Mesenchymal stem cell (in vitro differentiated cells and primary cell): ENCODE results near the gene CLCA1.

Experiments
- DNase-seq: peaks from one replicate; pipeline ENCODE4 v3.0.0-alpha.2; 2013
- H2AFZ ChIP-seq: one replicate; pipeline ENCODE4 v1.6.1; 2013; ENCODE audit warnings: low read depth, mild to moderate bottlenecking, control low read depth, inconsistent platforms, low read length, moderate library complexity
- H2AK5ac ChIP-seq: 2 replicates; pipeline ENCODE4 v1.6.1; 2013; ENCODE audit warnings: low read length, moderate library complexity, mild to moderate bottlenecking, inconsistent platforms; ENCODE audit not compliant: severe bottlenecking
- H2BK120ac ChIP-seq: one replicate; pipeline ENCODE4 v1.6.1; 2013; ENCODE audit warnings: low read depth, mild to moderate bottlenecking, inconsistent platforms, low read length, moderate library complexity
- H2BK12ac ChIP-seq, 2 experiments: one replicate each; pipeline ENCODE4 v1.6.1; 2013; ENCODE audit warnings: inconsistent platforms in 2 of 2, low read length in 2 of 2, mild to moderate bottlenecking in 2 of 2, moderate library complexity in 2 of 2, control low read depth in 1 of 2
- H2BK15ac ChIP-seq: one replicate; pipeline ENCODE4 v1.6.1; 2013; ENCODE audit warnings: mild to moderate bottlenecking, low read depth, inconsistent platforms; ENCODE audit not compliant: poor library complexity, severe bottlenecking
- H2BK5ac ChIP-seq: 2 replicates; pipeline ENCODE4 v1.6.1; 2013; ENCODE audit warnings: low read depth, mild to moderate bottlenecking, low read length, control low read depth, inconsistent platforms; ENCODE audit not compliant: poor library complexity, severe bottlenecking
- H3K14ac ChIP-seq, 2 experiments: one replicate each; pipeline ENCODE4 v1.6.1; 2013; ENCODE audit warnings: inconsistent platforms in 2 of 2, low read length in 2 of 2, control low read depth in 1 of 2, mild to moderate bottlenecking in 1 of 2, moderate library complexity in 1 of 2
- H3K18ac ChIP-seq, 2 experiments: one replicate each; pipeline ENCODE4 v1.6.1; 2013; ENCODE audit warnings: inconsistent platforms in 2 of 2, low read length in 2 of 2, control low read depth in 1 of 2, low read depth in 1 of 2, mild to moderate bottlenecking in 1 of 2
- H3K23ac ChIP-seq, 2 experiments: one replicate each; pipeline ENCODE4 v1.6.1; 2013; ENCODE audit warnings: inconsistent platforms in 2 of 2, low read length in 2 of 2, mild to moderate bottlenecking in 2 of 2, moderate library complexity in 2 of 2, control low read depth in 1 of 2
- H3K27ac ChIP-seq: 2 replicates; pipeline ENCODE4 v1.5.1; 2013; ENCODE audit warnings: mild to moderate bottlenecking, moderate library complexity, low read length, control low read depth, inconsistent platforms; ENCODE audit not compliant: poor library complexity, severe bottlenecking
- H3K27me3 ChIP-seq, 2 experiments: 2 replicates each; pipeline versions ENCODE4 v1.6.1 to v1.7.0; 2013; ENCODE audit warnings: low read length in 2 of 2, mild to moderate bottlenecking in 2 of 2, moderate library complexity in 2 of 2, control low read depth in 1 of 2, inconsistent platforms in 1 of 2; ENCODE audit not compliant: control insufficient read depth in 1 of 2, insufficient read depth in 1 of 2
- H3K36me3 ChIP-seq, 2 experiments: 2 replicates each; pipeline versions ENCODE4 v1.6.1 to v1.7.0; 2013; ENCODE audit warnings: low read length in 2 of 2, control low read depth in 1 of 2, inconsistent platforms in 1 of 2, low read depth in 1 of 2, mild to moderate bottlenecking in 1 of 2; ENCODE audit not compliant: insufficient read depth in 2 of 2, control insufficient read depth in 1 of 2
- H3K4ac ChIP-seq, 2 experiments: one replicate each; pipeline ENCODE4 v1.6.1; 2013; ENCODE audit warnings: inconsistent platforms in 2 of 2, low read length in 2 of 2, mild to moderate bottlenecking in 2 of 2, moderate library complexity in 2 of 2, control low read depth in 1 of 2, low read depth in 1 of 2
- H3K4me1 ChIP-seq: 2 replicates; pipeline ENCODE4 v1.6.1; 2013; ENCODE audit warnings: low read depth, low read length, control low read depth; ENCODE audit not compliant: control insufficient read depth, insufficient read depth
- H3K4me2 ChIP-seq: 2 replicates; pipeline ENCODE4 v1.6.1; 2013; ENCODE audit warnings: low read length, mild to moderate bottlenecking, inconsistent platforms; ENCODE audit not compliant: poor library complexity, severe bottlenecking
- H3K4me3 ChIP-seq, 2 experiments: 2 replicates each; pipeline versions ENCODE4 v1.5.1 to v1.7.0; 2013; ENCODE audit warnings: low read length in 2 of 2, mild to moderate bottlenecking in 2 of 2, control low read depth in 1 of 2, low read depth in 1 of 2; ENCODE audit not compliant: insufficient read depth in 1 of 2
- H3K79me1 ChIP-seq: replicated peaks from 2 replicates; pipeline ENCODE4 v1.6.1; 2013; ENCODE audit warnings: mild to moderate bottlenecking, control low read depth, low read length, inconsistent platforms; ENCODE audit not compliant: poor library complexity, severe bottlenecking
- H3K9ac ChIP-seq: 2 replicates; pipeline ENCODE4 v1.7.0; 2013; ENCODE audit warnings: mild to moderate bottlenecking, low read length, moderate library complexity
- H3K9me3 ChIP-seq: 2 replicates; pipeline ENCODE4 v1.7.0; 2013; ENCODE audit warnings: mild to moderate bottlenecking, low read length; ENCODE audit not compliant: control insufficient read depth
- H4K8ac ChIP-seq: one replicate; pipeline ENCODE4 v1.6.1; 2013; ENCODE audit warnings: inconsistent platforms, mild to moderate bottlenecking, low read length, moderate library complexity
- H4K91ac ChIP-seq: one replicate; pipeline ENCODE4 v1.6.1; 2013; ENCODE audit warnings: mild to moderate bottlenecking, low read length, inconsistent platforms
- WGBS: methylation state at CpG from one replicate; pipeline ENCODE4 v1.1.7; 2013; ENCODE audit warnings: mixed read lengths; 5-methylcytosine and 5-hydroxymethylcytosine counted together

CLCA1 gene

GRCh38 chr1:86449103-86449502, 19.6 kb upstream of the CLCA1 start:
- no peaks in the 10 kb centered on the region for H3K79me1 ChIP-seq
- H3K36me3 ChIP-seq, result peaks cover 0 to 23% of the 10 kb centered on the region in 2 experiments
- H3K4me1 ChIP-seq, result no peaks in the 10 kb centered on the region
- H4K8ac ChIP-seq, result no peak overlapping the region
- H3K9ac ChIP-seq, result no peak overlapping the region
- no peak overlapping the region for H3K4ac ChIP-seq
- no peak for DNase-seq
- H3K23ac ChIP-seq, result no peak overlapping the region
- H2AFZ ChIP-seq, result no peak overlapping the region
- H2BK5ac ChIP-seq, result no peak overlapping the region
- H2BK120ac ChIP-seq, result no peak overlapping the region
- no peak overlapping the region for H3K4me3 ChIP-seq
- WGBS, result no CpG with 5 or more reads among the region's 1 CpG
- H2AK5ac ChIP-seq, result no peak overlapping the region
- H3K14ac ChIP-seq, result no peak overlapping the region
- no peaks in the 10 kb centered on the region for H3K9me3 ChIP-seq
- H3K18ac ChIP-seq, result no peak overlapping the region
- no peak overlapping the region for H3K4me2 ChIP-seq
- H3K27ac ChIP-seq, result no peak overlapping the region
- no peaks in the 10 kb centered on the region for H3K27me3 ChIP-seq
- H2BK15ac ChIP-seq, result no peak overlapping the region
- no peak overlapping the region for H2BK12ac ChIP-seq
- no peak overlapping the region for H4K91ac ChIP-seq

DNA sequence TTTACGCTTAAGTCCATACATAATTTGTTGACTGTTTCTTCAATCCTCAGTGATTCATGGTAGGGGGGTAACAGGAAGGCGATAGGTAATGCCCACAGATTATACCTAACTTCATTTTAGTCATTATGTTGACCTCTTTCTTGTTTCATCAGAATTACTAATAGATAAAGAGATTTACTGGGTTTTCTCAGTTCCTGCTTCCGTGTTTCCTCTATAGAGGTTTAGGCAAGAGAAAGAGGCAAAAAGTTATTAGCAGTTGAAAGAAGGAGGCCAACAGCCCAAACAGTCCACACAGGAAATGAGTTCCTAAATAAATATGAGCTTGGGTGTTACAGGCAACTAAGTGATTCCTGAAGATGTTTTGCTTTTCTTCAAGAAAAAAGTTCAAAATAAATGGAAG, 17.9 kb upstream of the CLCA1 start:
- Histone ChIP-seq H3K14ac (no peak overlapping the region), H3K18ac (no peak overlapping the region), H3K9ac (no peak overlapping the region), H3K36me3 (peaks cover 0 to 26% of the 10 kb centered on the region in 2 experiments), H2AFZ (no peak overlapping the region), H2BK120ac (no peak overlapping the region), H3K27me3 (no peaks in the 10 kb centered on the region), H2BK5ac (no peak overlapping the region), H3K79me1 (no peaks in the 10 kb centered on the region), H3K9me3 (no peaks in the 10 kb centered on the region), H3K23ac (no peak overlapping the region), H3K4ac (no peak overlapping the region), H3K4me2 (no peak overlapping the region), H4K8ac (no peak overlapping the region), H3K4me1 (no peaks in the 10 kb centered on the region), H2BK12ac (no peak overlapping the region), H2BK15ac (no peak overlapping the region), H2AK5ac (no peak overlapping the region), H3K4me3 (no peak overlapping the region), H4K91ac (no peak overlapping the region), H3K27ac (no peak overlapping the region)
- DNase-seq, result no peak
- WGBS, result 0% methylated on average over 1 of the region's 3 CpGs

- Histone ChIP-seq H3K9ac (no peak overlapping the region), H3K36me3 (peaks cover 0 to 22% of the 10 kb centered on the region in 2 experiments), H3K4me3 (no peak overlapping the region), H4K91ac (no peak overlapping the region), H3K9me3 (no peaks in the 10 kb centered on the region), H2BK5ac (no peak overlapping the region), H2AFZ (no peak overlapping the region), H4K8ac (no peak overlapping the region), H3K23ac (no peak overlapping the region), H3K18ac (no peak overlapping the region), H2BK12ac (no peak overlapping the region), H3K4me2 (no peak overlapping the region), H3K27ac (no peak overlapping the region), H3K79me1 (no peaks in the 10 kb centered on the region), H3K4ac (no peak overlapping the region), H2AK5ac (no peak overlapping the region), H3K14ac (no peak overlapping the region), H3K27me3 (no peaks in the 10 kb centered on the region), H2BK15ac (no peak overlapping the region), H3K4me1 (no peaks in the 10 kb centered on the region), H2BK120ac (no peak overlapping the region)
- WGBS, result 63% methylated on average over 2 of the region's 3 CpGs
- no peak for DNase-seq
Observed at GRCh38 chr1:86453664-86454063, 15.1 kb upstream of the CLCA1 start.

- Histone ChIP-seq H3K36me3 (peaks cover 0 to 22% of the 10 kb centered on the region in 2 experiments), H3K27ac (no peak overlapping the region), H3K18ac (no peak overlapping the region), H3K9ac (no peak overlapping the region), H3K4ac (no peak overlapping the region), H4K8ac (no peak overlapping the region), H3K4me1 (no peaks in the 10 kb centered on the region), H2BK120ac (no peak overlapping the region), H4K91ac (no peak overlapping the region), H3K4me2 (no peak overlapping the region), H3K23ac (no peak overlapping the region), H2AFZ (no peak overlapping the region), H2BK12ac (no peak overlapping the region), H3K4me3 (no peak overlapping the region), H3K27me3 (no peaks in the 10 kb centered on the region), H2BK5ac (no peak overlapping the region), H3K79me1 (no peaks in the 10 kb centered on the region), H3K9me3 (no peaks in the 10 kb centered on the region), H3K14ac (no peak overlapping the region), H2BK15ac (no peak overlapping the region), H2AK5ac (no peak overlapping the region)
- WGBS, result 90% methylated on average over 4 of the region's 5 CpGs
- no peak for DNase-seq
Observed at GRCh38 chr1:86455073-86455472, 13.7 kb upstream of the CLCA1 start.
